Activated T-cell treated with anti-CD3 and anti-CD28 coated beads, Interleukin-2, amount 50 U/mL, for 24 hours (primary cell): ENCODE results near the gene FASN.
"Not testable (repeated sequence)": the region's sequence is repeated elsewhere in the genome, so short reads cannot be mapped to it uniquely, and the experiment has no call there.

Source experiments
- DNase-seq: peaks from one replicate; pipeline ENCODE4 v3.0.0-alpha.2; 2020
- H3K27ac Mint-ChIP-seq: 2 replicates; pipeline ENCODE4 v1.8.0; 2020; ENCODE audit warnings: mild to moderate bottlenecking, mixed read lengths
- H3K27me3 Mint-ChIP-seq: 2 replicates; pipeline ENCODE4 v1.8.0; 2020; ENCODE audit warnings: mixed read lengths
- H3K36me3 Mint-ChIP-seq: 2 replicates; pipeline ENCODE4 v1.8.0; 2020; ENCODE audit warnings: low read depth, mixed read lengths
- H3K4me1 Mint-ChIP-seq: 2 replicates; pipeline ENCODE4 v1.8.0; 2020; ENCODE audit warnings: low read depth, mixed read lengths
- H3K4me3 Mint-ChIP-seq: 2 replicates; pipeline ENCODE4 v1.8.0; 2020; ENCODE audit warnings: mild to moderate bottlenecking, moderate library complexity, mixed read lengths
- H3K9me3 Mint-ChIP-seq: 2 replicates; pipeline ENCODE4 v1.8.0; 2020; ENCODE audit warnings: mixed read lengths

FASN gene

GRCh38 chr17:82047914-82048570 is 50.0 kb downstream of the FASN start:
- no peak overlapping the region for H3K27ac Mint-ChIP-seq
- no peak for DNase-seq

GRCh38 chr17:82047379-82047778 is 50.7 kb downstream of the FASN start:
- H3K4me3 Mint-ChIP-seq: no peak overlapping the region
- DNase-seq: no peak
- no peak overlapping the region for H3K27ac Mint-ChIP-seq
- H3K9me3 Mint-ChIP-seq: no peaks in the 10 kb centered on the region
- peaks cover 14% of the 10 kb centered on the region for H3K4me1 Mint-ChIP-seq
- peaks cover 19% of the 10 kb centered on the region for H3K36me3 Mint-ChIP-seq
- H3K27me3 Mint-ChIP-seq: no peaks in the 10 kb centered on the region

More at GRCh38 chr17:82047914-82048570, 50.0 kb downstream of the FASN start:
- H3K4me3 Mint-ChIP-seq: no peak overlapping the region
- H3K27me3 Mint-ChIP-seq: no peaks in the 10 kb centered on the region
- H3K36me3 Mint-ChIP-seq: peaks cover 19% of the 10 kb centered on the region
- H3K9me3 Mint-ChIP-seq: no peaks in the 10 kb centered on the region
- H3K4me1 Mint-ChIP-seq: peaks cover 18% of the 10 kb centered on the region

GRCh38 chr17:82046903-82047302 is 51.1 kb downstream of the FASN start:
- Mint-ChIP-seq H3K9me3 (no peaks in the 10 kb centered on the region), H3K27ac (no peak overlapping the region), H3K4me1 (peaks cover 14% of the 10 kb centered on the region), H3K36me3 (peaks cover 17% of the 10 kb centered on the region), H3K4me3 (no peak overlapping the region), H3K27me3 (no peaks in the 10 kb centered on the region)
- DNase-seq: no peak

GRCh38 chr17:82045936-82046484 is 52.0 kb downstream of the FASN start:
- H3K4me1 Mint-ChIP-seq: peaks cover 14% of the 10 kb centered on the region
- peaks cover 17% of the 10 kb centered on the region for H3K36me3 Mint-ChIP-seq
- no peak overlapping the region for H3K4me3 Mint-ChIP-seq
- H3K27me3 Mint-ChIP-seq: no peaks in the 10 kb centered on the region
- no peaks in the 10 kb centered on the region for H3K9me3 Mint-ChIP-seq
- no peak for DNase-seq
- H3K27ac Mint-ChIP-seq: no peak overlapping the region

- DNase-seq: no peak
- no peaks in the 10 kb centered on the region for H3K27me3 Mint-ChIP-seq
- H3K27ac Mint-ChIP-seq: no peak overlapping the region
- H3K4me1 Mint-ChIP-seq: peaks cover 9% of the 10 kb centered on the region
- H3K4me3 Mint-ChIP-seq: no peak overlapping the region
- peaks cover 9% of the 10 kb centered on the region for H3K36me3 Mint-ChIP-seq
- H3K9me3 Mint-ChIP-seq: no peaks in the 10 kb centered on the region
Observed at GRCh38 chr17:82043507-82043906, 54.5 kb downstream of the FASN start.

GRCh38 chr17:82042649-82043048 is 55.4 kb downstream of the FASN start:
- Mint-ChIP-seq H3K27ac (no peak overlapping the region), H3K9me3 (no peaks in the 10 kb centered on the region), H3K27me3 (no peaks in the 10 kb centered on the region), H3K36me3 (peaks cover 7% of the 10 kb centered on the region), H3K4me1 (peaks cover 14% of the 10 kb centered on the region), H3K4me3 (no peak overlapping the region)
- no peak for DNase-seq

GRCh38 chr17:82041144-82041814 is 56.8 kb downstream of the FASN start:
- Mint-ChIP-seq H3K27me3 (no peaks in the 10 kb centered on the region), H3K9me3 (no peaks in the 10 kb centered on the region), H3K36me3 (peaks cover 3% of the 10 kb centered on the region), H3K4me3 (no peak overlapping the region), H3K27ac (no peak overlapping the region), H3K4me1 (peaks cover 13% of the 10 kb centered on the region)
- DNase-seq: no peak

GRCh38 chr17:82039695-82040299 is 58.2 kb downstream of the FASN start:
- H3K27ac Mint-ChIP-seq: no peak overlapping the region

GRCh38 chr17:82038796-82039409 is 59.1 kb downstream of the FASN start:
- H3K27ac Mint-ChIP-seq, H3K4me3 Mint-ChIP-seq, DNase-seq, H3K9me3 Mint-ChIP-seq, H3K27me3 Mint-ChIP-seq: not testable (repeated sequence)
- Mint-ChIP-seq H3K4me1 (peaks cover 26% of the 10 kb centered on the region), H3K36me3 (peaks cover 21% of the 10 kb centered on the region)

More at GRCh38 chr17:82039695-82040299, 58.2 kb downstream of the FASN start:
- Mint-ChIP-seq H3K4me1 (peaks cover 26% of the 10 kb centered on the region), H3K27me3 (no peaks in the 10 kb centered on the region), H3K36me3 (peaks cover 15% of the 10 kb centered on the region), H3K4me3 (no peak overlapping the region), H3K9me3 (no peaks in the 10 kb centered on the region)
- DNase-seq: no peak

GRCh38 chr17:82037889-82038195 is 60.2 kb downstream of the FASN start:
- Mint-ChIP-seq H3K27ac (peak overlapping the region; percentile 94), H3K4me3 (peak overlapping the region; percentile 83), H3K4me1 (peaks cover 28% of the 10 kb centered on the region), H3K9me3 (no peaks in the 10 kb centered on the region), H3K27me3 (no peaks in the 10 kb centered on the region), H3K36me3 (peaks cover 22% of the 10 kb centered on the region)
- DNase-seq: no peak

GRCh38 chr17:82037092-82037888 is 60.7 kb downstream of the FASN start, which contains the start of gene DCXR:
Gene DCXR (minus strand): TSS chr17:82037697. CDS start chr17:82037682, 15 bp downstream.
- H3K27ac Mint-ChIP-seq: peak within 1 kb of the TSS; percentile 94
- H3K4me1 Mint-ChIP-seq: peaks cover 29% of the 10 kb centered on the region
- H3K36me3 Mint-ChIP-seq: peaks cover 22% of the 10 kb centered on the region
- H3K27me3 Mint-ChIP-seq: no peaks in the 10 kb centered on the region
- DNase-seq: peak; percentile 95
- peak within 1 kb of the TSS; percentile 83 for H3K4me3 Mint-ChIP-seq
- no peaks in the 10 kb centered on the region for H3K9me3 Mint-ChIP-seq

GRCh38 chr17:82036634-82037091 is 61.4 kb downstream of the FASN start:
- H3K27me3 Mint-ChIP-seq: no peaks in the 10 kb centered on the region
- peaks cover 22% of the 10 kb centered on the region for H3K36me3 Mint-ChIP-seq
- no peak for DNase-seq
- H3K4me1 Mint-ChIP-seq: peaks cover 29% of the 10 kb centered on the region
- H3K9me3 Mint-ChIP-seq: no peaks in the 10 kb centered on the region
- H3K4me3 Mint-ChIP-seq: peak overlapping the region; percentile 83
- peak overlapping the region; percentile 52 for H3K27ac Mint-ChIP-seq

- peak overlapping the region; percentile 83 for H3K4me3 Mint-ChIP-seq
- H3K9me3 Mint-ChIP-seq: no peaks in the 10 kb centered on the region
- H3K27ac Mint-ChIP-seq: peak overlapping the region; percentile 52
- H3K36me3 Mint-ChIP-seq: peaks cover 22% of the 10 kb centered on the region
- H3K4me1 Mint-ChIP-seq: peaks cover 29% of the 10 kb centered on the region
- DNase-seq: no peak
- no peaks in the 10 kb centered on the region for H3K27me3 Mint-ChIP-seq
Observed at GRCh38 chr17:82035956-82036633, 61.9 kb downstream of the FASN start.
